GM12874 (cell line): ENCODE measurements around the gene TERF2IP.

Experiments
- TF ChIP-seq, protein P1 (sequence below): IDR thresholded peaks from 2 replicates; pipeline ENCODE4 v1.5.1; 2011; ENCODE audit warnings: low read depth, mild to moderate bottlenecking, control low read depth, low read length, moderate library complexity; ENCODE audit not compliant: insufficient read depth

The TERF2IP gene

DNA sequence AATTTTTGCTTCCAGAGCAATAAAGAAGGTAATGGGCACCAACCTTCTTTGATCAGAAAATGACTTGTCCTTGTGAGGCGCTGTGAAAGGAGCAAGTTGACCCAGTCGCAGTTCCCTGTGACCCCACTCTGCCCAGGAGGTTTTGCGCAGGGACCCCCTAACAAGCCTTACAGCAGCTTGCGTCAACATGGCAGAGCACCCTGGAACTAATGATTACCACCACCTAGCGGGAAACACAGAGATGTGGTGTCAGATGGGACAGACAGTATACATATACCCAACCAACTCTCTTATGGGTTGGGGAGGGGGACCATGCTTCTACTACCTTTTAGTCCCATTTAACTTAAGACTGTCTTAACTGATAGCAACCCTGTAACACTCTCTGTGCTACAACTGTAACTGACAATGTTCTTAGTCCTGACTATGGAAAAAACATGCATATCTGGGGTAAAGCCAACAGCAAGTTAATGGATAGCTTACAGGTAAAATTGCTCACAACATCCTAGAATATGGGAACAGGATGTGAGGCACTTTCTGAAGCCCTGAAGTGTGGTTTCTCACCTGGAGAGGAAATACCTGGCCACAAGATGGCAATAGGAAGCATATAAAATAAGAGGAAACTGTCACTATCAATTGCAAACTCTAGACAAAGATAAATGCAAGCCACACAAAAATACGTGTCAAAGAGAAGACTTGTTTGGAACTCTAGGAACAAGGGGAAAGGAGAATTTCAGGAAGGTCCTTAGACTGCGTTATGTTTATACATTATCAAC is 3.1 kb upstream of the TERF2IP start:
- TF ChIP-seq, protein P1, sequence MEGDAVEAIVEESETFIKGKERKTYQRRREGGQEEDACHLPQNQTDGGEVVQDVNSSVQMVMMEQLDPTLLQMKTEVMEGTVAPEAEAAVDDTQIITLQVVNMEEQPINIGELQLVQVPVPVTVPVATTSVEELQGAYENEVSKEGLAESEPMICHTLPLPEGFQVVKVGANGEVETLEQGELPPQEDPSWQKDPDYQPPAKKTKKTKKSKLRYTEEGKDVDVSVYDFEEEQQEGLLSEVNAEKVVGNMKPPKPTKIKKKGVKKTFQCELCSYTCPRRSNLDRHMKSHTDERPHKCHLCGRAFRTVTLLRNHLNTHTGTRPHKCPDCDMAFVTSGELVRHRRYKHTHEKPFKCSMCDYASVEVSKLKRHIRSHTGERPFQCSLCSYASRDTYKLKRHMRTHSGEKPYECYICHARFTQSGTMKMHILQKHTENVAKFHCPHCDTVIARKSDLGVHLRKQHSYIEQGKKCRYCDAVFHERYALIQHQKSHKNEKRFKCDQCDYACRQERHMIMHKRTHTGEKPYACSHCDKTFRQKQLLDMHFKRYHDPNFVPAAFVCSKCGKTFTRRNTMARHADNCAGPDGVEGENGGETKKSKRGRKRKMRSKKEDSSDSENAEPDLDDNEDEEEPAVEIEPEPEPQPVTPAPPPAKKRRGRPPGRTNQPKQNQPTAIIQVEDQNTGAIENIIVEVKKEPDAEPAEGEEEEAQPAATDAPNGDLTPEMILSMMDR: no peak

DNA sequence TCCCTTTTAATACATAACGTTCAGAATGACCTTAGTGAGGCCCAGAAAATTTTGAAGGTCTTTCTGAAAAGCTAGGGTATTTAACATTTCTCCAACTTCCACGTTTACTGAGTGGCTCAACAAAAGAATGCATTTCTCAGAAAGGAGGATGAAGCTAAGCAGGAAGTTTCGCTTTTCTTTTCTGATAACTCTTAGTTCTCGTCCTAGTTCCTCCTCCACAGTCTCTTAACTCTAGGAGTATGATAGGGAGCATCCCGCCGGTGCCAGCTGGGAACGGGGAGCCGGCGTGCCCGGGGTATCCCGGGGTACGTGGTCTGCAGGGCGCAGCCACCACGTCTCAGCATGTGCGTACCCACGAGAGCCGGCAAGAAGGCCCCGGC is 471 bp upstream of the TERF2IP start:
- TF ChIP-seq, protein P1: no peak

DNA sequence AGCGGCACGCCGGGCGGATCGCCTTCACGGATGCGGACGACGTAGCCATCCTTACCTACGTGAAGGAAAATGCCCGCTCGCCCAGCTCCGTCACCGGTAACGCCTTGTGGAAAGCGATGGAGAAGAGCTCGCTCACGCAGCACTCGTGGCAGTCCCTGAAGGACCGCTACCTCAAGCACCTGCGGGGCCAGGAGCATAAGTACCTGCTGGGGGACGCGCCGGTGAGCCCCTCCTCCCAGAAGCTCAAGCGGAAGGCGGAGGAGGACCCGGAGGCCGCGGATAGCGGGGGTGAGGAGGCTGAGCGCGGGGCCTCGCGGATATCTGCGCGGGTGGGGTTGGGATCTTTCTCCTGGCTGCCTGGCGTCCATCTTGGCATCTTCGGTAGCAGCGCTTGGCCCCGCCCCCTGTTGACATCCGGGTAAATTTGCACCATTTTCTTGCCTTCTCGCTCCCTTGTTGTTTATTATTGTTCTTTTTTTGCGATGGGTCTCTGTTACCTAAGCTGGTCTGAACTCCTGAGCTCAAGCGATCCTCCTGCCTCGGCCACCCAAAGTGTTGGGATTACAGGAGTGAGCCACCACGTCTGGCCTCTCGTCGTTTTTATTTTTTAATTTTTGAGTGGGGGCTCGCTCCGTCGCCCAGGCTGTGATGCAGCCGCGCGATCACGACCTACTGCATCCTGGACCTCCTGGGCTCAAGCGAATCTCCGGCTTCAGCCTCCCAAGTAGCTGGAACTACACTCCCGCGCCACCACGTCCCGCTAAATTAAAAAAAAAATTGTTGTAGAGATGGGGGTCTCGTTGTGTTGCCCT is 898 bp downstream of the TERF2IP start:
- TF ChIP-seq, protein P1: no peak

DNA sequence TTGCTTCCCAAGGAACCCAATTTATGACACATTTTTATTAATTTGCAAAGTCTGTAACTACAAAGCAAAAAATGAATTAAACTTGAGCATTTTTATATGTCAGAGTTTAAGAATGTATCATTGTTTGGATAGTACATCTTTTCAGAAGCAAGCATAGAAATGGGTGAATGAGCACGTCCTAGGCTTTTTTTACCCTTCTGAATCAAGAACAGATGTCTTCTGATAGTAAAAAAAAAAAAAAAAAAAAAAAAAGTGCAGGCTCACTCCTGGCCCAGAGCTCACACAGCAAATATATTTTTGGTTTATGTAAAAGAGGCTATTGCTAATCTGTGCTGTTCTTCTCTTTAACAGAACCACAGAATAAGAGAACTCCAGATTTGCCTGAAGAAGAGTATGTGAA is 6.3 kb downstream of the TERF2IP start:
- TF ChIP-seq, protein P1: no peak

DNA sequence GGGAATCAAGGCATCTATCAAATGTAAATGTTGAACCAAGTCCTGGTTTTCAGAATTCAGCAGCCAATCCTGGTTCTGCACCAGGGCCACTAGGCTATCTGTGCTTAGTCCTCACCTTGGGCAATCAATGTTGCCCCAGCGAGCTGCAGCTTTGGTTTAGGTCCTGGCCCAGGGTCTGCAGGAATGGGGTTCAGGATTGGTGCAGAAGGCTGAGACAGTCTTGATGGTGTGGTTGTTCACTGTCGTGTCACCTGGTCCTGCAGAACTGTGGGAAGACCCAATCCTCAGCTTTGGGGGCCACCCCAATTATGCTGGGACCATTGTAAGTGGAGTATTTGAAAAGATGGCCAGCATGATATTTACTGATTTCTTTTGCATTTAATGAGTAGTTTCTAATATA is 10.6 kb downstream of the TERF2IP start:
- TF ChIP-seq, protein P1: no peak

- TF ChIP-seq, protein P1: no peak
Measured at GRCh38 chr16:75660321-75660720, 12.7 kb downstream of the TERF2IP start.

- TF ChIP-seq, protein P1: no peak
Measured at GRCh38 chr16:75660726-75661302, 13.2 kb downstream of the TERF2IP start.
